GM23338 (cell line): ENCODE results near the gene PLCD4. TPM values are rescaled to one million over a fixed set of nuclear protein-coding genes. Genes with fewer than 3 reads are reported as not detected.

Experiments used
- ATAC-seq: fragments of 200-7000 bp; cut with Tn5 transposase; 3 replicates; pipeline ENCODE4 v1.9.1; 2020
- DNase-seq: peaks from one replicate; pipeline ENCODE4 v3.0.0-alpha.2; 2015; ENCODE audit warnings: low spot score
- H2AFZ ChIP-seq: fragments of 200-600 bp; sonication (generic); 2 replicates; pipeline ENCODE4 v1.8.0; 2016; ENCODE audit warnings: antibody characterized with exemption, mild to moderate bottlenecking, moderate library complexity
- H3F3A ChIP-seq: fragments of 200-600 bp; sonication (generic); replicated peaks from 2 replicates; pipeline ENCODE4 v1.8.0; 2017; ENCODE audit warnings: antibody characterized with exemption, mixed run types, low read depth
- H3K27ac ChIP-seq: fragments of 200-600 bp; sonication (generic); 2 replicates; pipeline ENCODE4 v1.6.1; 2016; ENCODE audit warnings: low read depth
- H3K27me3 ChIP-seq: fragments of 200-600 bp; sonication (generic); 2 replicates; pipeline ENCODE4 v1.8.0; 2016; ENCODE audit warnings: mild to moderate bottlenecking, mixed run types, moderate library complexity; ENCODE audit not compliant: insufficient read depth
- H3K36me3 ChIP-seq: fragments of 200-600 bp; sonication (generic); 2 replicates; pipeline ENCODE4 v1.8.0; 2016; ENCODE audit warnings: mild to moderate bottlenecking; ENCODE audit not compliant: insufficient read depth
- H3K4me1 ChIP-seq: fragments of 200-600 bp; sonication (generic); 2 replicates; pipeline ENCODE4 v1.8.0; 2016; ENCODE audit warnings: mild to moderate bottlenecking, moderate library complexity; ENCODE audit not compliant: insufficient read depth
- H3K4me2 ChIP-seq: fragments of 200-600 bp; sonication (generic); 2 replicates; pipeline ENCODE4 v1.7.1; 2017; ENCODE audit warnings: mixed run types
- H3K4me3 ChIP-seq: fragments of 200-600 bp; sonication (generic); 2 replicates; pipeline ENCODE4 v1.6.1; 2016; ENCODE audit warnings: mixed run types
- H3K79me2 ChIP-seq: fragments of 200-600 bp; sonication (generic); replicated peaks from 2 replicates; pipeline ENCODE4 v1.8.0; 2017; ENCODE audit warnings: mild to moderate bottlenecking; ENCODE audit not compliant: insufficient read depth
- H3K9me2 ChIP-seq: fragments of 200-600 bp; sonication (generic); 2 replicates; pipeline ENCODE4 v1.8.0; 2017; ENCODE audit not compliant: insufficient read depth
- H4K20me1 ChIP-seq: fragments of 200-600 bp; sonication (generic); replicated peaks from 2 replicates; pipeline ENCODE4 v1.8.0; 2017; ENCODE audit warnings: mild to moderate bottlenecking; ENCODE audit not compliant: insufficient read depth
- H3K27ac Mint-ChIP-seq: 2 replicates; pipeline ENCODE4 v1.8.0; 2020; ENCODE audit warnings: inconsistent platforms, mild to moderate bottlenecking, moderate library complexity, mixed read lengths
- H3K27me3 Mint-ChIP-seq: 3 replicates; pipeline ENCODE4 v1.8.0; 2022; ENCODE audit warnings: low read depth, mild to moderate bottlenecking, moderate library complexity, mixed read lengths, inconsistent platforms; ENCODE audit not compliant: insufficient read depth, poor library complexity
- H3K36me3 Mint-ChIP-seq: 3 replicates; pipeline ENCODE4 v1.8.0; 2021; ENCODE audit warnings: low read depth, mild to moderate bottlenecking, inconsistent platforms, moderate library complexity, mixed read lengths
- H3K4me1 Mint-ChIP-seq: 3 replicates; pipeline ENCODE4 v1.8.0; 2020; ENCODE audit warnings: mild to moderate bottlenecking, inconsistent platforms, mixed read lengths
- H3K4me3 Mint-ChIP-seq: 3 replicates; pipeline ENCODE4 v1.8.0; 2021; ENCODE audit warnings: moderate library complexity, mild to moderate bottlenecking, inconsistent platforms, mixed read lengths
- H3K9me3 Mint-ChIP-seq: 3 replicates; pipeline ENCODE4 v1.8.0; 2020; ENCODE audit warnings: moderate library complexity, mild to moderate bottlenecking, inconsistent platforms, mixed read lengths
- CREB1 ChIP-seq: fragments of 250-450 bp; sonication (Bioruptor Pico); IDR thresholded peaks from 2 replicates; pipeline ENCODE4 v1.5.0; 2020; ENCODE audit warnings: low read depth, mild to moderate bottlenecking, moderate library complexity
- CTCF ChIP-seq, 2 experiments: fragments of 200-600 bp in 1 of 2; sonication (generic) in 1 of 2; conservative IDR thresholded peaks; 2 replicates each; pipeline versions ENCODE4 v1.5.1 to v1.6.1; 2016 to 2017; ENCODE audit warnings: antibody characterized with exemption in 2 of 2, low read depth in 2 of 2, mild to moderate bottlenecking in 2 of 2, moderate library complexity in 1 of 2
- ETS1 ChIP-seq: IDR thresholded peaks from 2 replicates; pipeline ENCODE4 v1.6.1; 2016; ENCODE audit warnings: antibody characterized with exemption
- EZH2 ChIP-seq: fragments of 200-600 bp; sonication (generic); IDR thresholded peaks from one replicate; pipeline ENCODE4 v1.8.0; 2017; ENCODE audit warnings: antibody characterized with exemption, mild to moderate bottlenecking, low read depth; ENCODE audit not compliant: unreplicated experiment
- EZH2phosphoT487 ChIP-seq: fragments of 200-600 bp; sonication (generic); IDR thresholded peaks from one replicate; pipeline ENCODE4 v1.8.1; 2018; ENCODE audit warnings: antibody characterized with exemption; ENCODE audit not compliant: unreplicated experiment
- JUNB ChIP-seq: IDR thresholded peaks from one replicate; pipeline ENCODE4 v1.6.1; 2016; ENCODE audit warnings: antibody characterized with exemption; ENCODE audit not compliant: unreplicated experiment
- NANOG ChIP-seq: IDR thresholded peaks from 2 replicates; pipeline ENCODE4 v1.6.1; 2016; ENCODE audit warnings: antibody characterized with exemption, borderline replicate concordance
- POLR2AphosphoS5 ChIP-seq: IDR thresholded peaks from 2 replicates; pipeline ENCODE4 v1.6.1; 2016; ENCODE audit warnings: antibody characterized with exemption, low read depth
- STAT1 ChIP-seq: IDR thresholded peaks from one replicate; pipeline ENCODE4 v1.6.1; 2016; ENCODE audit warnings: antibody characterized with exemption; ENCODE audit not compliant: unreplicated experiment
- ZNF114 ChIP-seq: fragments of 250-450 bp; sonication (Bioruptor Pico); IDR thresholded peaks from 2 replicates; pipeline ENCODE4 v1.5.0; 2020; ENCODE audit warnings: mild to moderate bottlenecking, moderate library complexity
- ZNF331 ChIP-seq: fragments of 250-450 bp; sonication (Bioruptor Pico); IDR thresholded peaks from 2 replicates; pipeline ENCODE4 v1.5.0; 2020; ENCODE audit warnings: low read depth, mild to moderate bottlenecking, moderate library complexity
- polyA plus RNA-seq: library from polyadenylated mRNA; unstranded; fragments of >200 nt; fragmentation: Nextera tagmentation; extraction: Ambion mirVana; gene quantifications from 2 replicates; pipeline ENCODE4 v1.2.1, GENCODE V29; 2016
- total RNA-seq: library from RNA; depleted of rRNA; stranded (reverse); fragments of >200 nt; shearing (Covaris generic); gene quantifications from 2 replicates; pipeline ENCODE4 v1.2.3, GENCODE V29; 2014
- TF ChIP-seq, protein P1 (sequence below): IDR thresholded peaks from one replicate; pipeline ENCODE4 v1.6.1; 2018; ENCODE audit warnings: antibody characterized with exemption; ENCODE audit not compliant: unreplicated experiment
- TF ChIP-seq, protein P2 (sequence below): fragments of 250-450 bp; sonication (Bioruptor Pico); IDR thresholded peaks from 2 replicates; pipeline ENCODE4 v1.5.0; 2020; ENCODE audit warnings: mild to moderate bottlenecking, moderate library complexity

The PLCD4 gene
- total and polyA plus RNA-seq, 2 experiments from 2014 or later: 0.80 to 1.3 TPM

- H3K4me2 ChIP-seq: peak overlapping the region; percentile 83
- TF ChIP-seq ETS1 (no peak), JUNB (no peak), POLR2AphosphoS5 (no peak), STAT1 (no peak), CTCF (conservative IDR thresholded peaks at IDR 0.05; ENCODE audit: low read depth in 2 of 2) (no peak), NANOG (no peak), EZH2phosphoT487 (no peak), ZNF114 (CRISPR knock-in tag) (no peak), CREB1 (CRISPR knock-in tag) (no peak), EZH2 (no peak), ZNF331 (CRISPR knock-in tag) (no peak)
- TF ChIP-seq, protein P1, sequence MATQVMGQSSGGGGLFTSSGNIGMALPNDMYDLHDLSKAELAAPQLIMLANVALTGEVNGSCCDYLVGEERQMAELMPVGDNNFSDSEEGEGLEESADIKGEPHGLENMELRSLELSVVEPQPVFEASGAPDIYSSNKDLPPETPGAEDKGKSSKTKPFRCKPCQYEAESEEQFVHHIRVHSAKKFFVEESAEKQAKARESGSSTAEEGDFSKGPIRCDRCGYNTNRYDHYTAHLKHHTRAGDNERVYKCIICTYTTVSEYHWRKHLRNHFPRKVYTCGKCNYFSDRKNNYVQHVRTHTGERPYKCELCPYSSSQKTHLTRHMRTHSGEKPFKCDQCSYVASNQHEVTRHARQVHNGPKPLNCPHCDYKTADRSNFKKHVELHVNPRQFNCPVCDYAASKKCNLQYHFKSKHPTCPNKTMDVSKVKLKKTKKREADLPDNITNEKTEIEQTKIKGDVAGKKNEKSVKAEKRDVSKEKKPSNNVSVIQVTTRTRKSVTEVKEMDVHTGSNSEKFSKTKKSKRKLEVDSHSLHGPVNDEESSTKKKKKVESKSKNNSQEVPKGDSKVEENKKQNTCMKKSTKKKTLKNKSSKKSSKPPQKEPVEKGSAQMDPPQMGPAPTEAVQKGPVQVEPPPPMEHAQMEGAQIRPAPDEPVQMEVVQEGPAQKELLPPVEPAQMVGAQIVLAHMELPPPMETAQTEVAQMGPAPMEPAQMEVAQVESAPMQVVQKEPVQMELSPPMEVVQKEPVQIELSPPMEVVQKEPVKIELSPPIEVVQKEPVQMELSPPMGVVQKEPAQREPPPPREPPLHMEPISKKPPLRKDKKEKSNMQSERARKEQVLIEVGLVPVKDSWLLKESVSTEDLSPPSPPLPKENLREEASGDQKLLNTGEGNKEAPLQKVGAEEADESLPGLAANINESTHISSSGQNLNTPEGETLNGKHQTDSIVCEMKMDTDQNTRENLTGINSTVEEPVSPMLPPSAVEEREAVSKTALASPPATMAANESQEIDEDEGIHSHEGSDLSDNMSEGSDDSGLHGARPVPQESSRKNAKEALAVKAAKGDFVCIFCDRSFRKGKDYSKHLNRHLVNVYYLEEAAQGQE: no peak
- TF ChIP-seq, protein P2, sequence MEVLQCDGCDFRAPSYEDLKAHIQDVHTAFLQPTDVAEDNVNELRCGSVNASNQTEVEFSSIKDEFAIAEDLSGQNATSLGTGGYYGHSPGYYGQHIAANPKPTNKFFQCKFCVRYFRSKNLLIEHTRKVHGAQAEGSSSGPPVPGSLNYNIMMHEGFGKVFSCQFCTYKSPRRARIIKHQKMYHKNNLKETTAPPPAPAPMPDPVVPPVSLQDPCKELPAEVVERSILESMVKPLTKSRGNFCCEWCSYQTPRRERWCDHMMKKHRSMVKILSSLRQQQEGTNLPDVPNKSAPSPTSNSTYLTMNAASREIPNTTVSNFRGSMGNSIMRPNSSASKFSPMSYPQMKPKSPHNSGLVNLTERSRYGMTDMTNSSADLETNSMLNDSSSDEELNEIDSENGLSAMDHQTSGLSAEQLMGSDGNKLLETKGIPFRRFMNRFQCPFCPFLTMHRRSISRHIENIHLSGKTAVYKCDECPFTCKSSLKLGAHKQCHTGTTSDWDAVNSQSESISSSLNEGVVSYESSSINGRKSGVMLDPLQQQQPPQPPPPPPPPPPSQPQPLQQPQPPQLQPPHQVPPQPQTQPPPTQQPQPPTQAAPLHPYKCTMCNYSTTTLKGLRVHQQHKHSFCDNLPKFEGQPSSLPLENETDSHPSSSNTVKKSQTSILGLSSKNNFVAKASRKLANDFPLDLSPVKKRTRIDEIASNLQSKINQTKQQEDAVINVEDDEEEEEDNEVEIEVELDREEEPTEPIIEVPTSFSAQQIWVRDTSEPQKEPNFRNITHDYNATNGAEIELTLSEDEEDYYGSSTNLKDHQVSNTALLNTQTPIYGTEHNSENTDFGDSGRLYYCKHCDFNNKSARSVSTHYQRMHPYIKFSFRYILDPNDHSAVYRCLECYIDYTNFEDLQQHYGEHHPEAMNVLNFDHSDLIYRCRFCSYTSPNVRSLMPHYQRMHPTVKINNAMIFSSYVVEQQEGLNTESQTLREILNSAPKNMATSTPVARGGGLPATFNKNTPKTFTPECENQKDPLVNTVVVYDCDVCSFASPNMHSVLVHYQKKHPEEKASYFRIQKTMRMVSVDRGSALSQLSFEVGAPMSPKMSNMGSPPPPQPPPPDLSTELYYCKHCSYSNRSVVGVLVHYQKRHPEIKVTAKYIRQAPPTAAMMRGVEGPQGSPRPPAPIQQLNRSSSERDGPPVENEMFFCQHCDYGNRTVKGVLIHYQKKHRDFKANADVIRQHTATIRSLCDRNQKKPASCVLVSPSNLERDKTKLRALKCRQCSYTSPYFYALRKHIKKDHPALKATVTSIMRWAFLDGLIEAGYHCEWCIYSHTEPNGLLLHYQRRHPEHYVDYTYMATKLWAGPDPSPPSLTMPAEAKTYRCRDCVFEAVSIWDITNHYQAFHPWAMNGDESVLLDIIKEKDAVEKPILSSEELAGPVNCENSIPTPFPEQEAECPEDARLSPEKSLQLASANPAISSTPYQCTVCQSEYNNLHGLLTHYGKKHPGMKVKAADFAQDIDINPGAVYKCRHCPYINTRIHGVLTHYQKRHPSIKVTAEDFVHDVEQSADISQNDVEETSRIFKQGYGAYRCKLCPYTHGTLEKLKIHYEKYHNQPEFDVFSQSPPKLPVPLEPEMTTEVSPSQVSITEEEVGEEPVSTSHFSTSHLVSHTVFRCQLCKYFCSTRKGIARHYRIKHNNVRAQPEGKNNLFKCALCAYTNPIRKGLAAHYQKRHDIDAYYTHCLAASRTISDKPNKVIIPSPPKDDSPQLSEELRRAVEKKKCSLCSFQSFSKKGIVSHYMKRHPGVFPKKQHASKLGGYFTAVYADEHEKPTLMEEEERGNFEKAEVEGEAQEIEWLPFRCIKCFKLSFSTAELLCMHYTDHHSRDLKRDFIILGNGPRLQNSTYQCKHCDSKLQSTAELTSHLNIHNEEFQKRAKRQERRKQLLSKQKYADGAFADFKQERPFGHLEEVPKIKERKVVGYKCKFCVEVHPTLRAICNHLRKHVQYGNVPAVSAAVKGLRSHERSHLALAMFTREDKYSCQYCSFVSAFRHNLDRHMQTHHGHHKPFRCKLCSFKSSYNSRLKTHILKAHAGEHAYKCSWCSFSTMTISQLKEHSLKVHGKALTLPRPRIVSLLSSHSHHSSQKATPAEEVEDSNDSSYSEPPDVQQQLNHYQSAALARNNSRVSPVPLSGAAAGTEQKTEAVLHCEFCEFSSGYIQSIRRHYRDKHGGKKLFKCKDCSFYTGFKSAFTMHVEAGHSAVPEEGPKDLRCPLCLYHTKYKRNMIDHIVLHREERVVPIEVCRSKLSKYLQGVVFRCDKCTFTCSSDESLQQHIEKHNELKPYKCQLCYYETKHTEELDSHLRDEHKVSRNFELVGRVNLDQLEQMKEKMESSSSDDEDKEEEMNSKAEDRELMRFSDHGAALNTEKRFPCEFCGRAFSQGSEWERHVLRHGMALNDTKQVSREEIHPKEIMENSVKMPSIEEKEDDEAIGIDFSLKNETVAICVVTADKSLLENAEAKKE (CRISPR knock-in tag): no peak
- peaks cover 26% of the 10 kb centered on the region for H3K36me3 ChIP-seq
- no peaks in the 10 kb centered on the region for H3K9me2 ChIP-seq
- H3K4me3 ChIP-seq: peak overlapping the region; percentile 76
- H3F3A ChIP-seq: no peaks in the 10 kb centered on the region
- H3K27ac Mint-ChIP-seq: no peak overlapping the region
- no peaks in the 10 kb centered on the region for H3K27me3 ChIP-seq
- H3K79me2 ChIP-seq: peaks cover 88% of the 10 kb centered on the region
- peaks cover 28% of the 10 kb centered on the region for H3K4me1 Mint-ChIP-seq
- DNase-seq (no peak), ATAC-seq (no peak)
- H4K20me1 ChIP-seq: peaks cover 44% of the 10 kb centered on the region
- H3K27ac ChIP-seq: no peak overlapping the region
- H3K9me3 Mint-ChIP-seq: no peaks in the 10 kb centered on the region; the same call in 2 of the 3 replicates
- H3K27me3 Mint-ChIP-seq: peaks cover 10% of the 10 kb centered on the region
- peak overlapping the region; percentile 95 for H3K4me3 Mint-ChIP-seq
- peaks cover 50% of the 10 kb centered on the region for H3K36me3 Mint-ChIP-seq
- peaks cover 21% of the 10 kb centered on the region for H3K4me1 ChIP-seq
- H2AFZ ChIP-seq: no peak overlapping the region
Measured at GRCh38 chr2:218570850-218571249, 36.8 kb upstream of the PLCD4 start.
